GM18517 (cell line): ENCODE results near the gene MORC2.

Experiments used
- ATAC-seq: cut with Tn5 transposase; IDR thresholded peaks from one replicate; pipeline ENCODE4 v1.9.1; 2021; ENCODE audit warnings: mild to moderate bottlenecking, moderate library complexity; ENCODE audit not compliant: unreplicated experiment

Gene MORC2

GRCh38 chr22:30968015-30968923, at the start of gene MORC2:
Gene MORC2, minus strand, starts transcription at chr22:30968774. Its CDS starts 885 bp downstream, at chr22:30967889.
- ATAC-seq, result peak; percentile 19

DNA sequence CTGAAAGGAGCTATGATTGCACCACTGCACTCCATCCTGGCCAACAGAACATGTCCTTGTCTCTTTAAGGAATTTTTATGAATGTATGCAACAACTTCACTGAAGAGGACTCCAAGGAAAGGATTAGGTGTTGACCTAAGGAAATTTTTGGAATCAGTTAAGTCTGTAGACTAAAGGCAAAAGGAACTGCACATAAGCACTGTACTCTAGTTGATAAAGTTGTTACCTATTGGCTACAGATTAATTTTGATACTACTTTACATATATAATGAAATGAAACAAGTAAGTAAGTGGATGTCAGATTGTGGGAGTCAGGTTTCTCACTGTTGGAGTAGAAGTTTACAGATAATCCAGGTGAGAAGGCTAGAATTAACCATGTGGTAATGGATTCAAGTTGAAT, 37.0 kb upstream of the MORC2 start:
- no peak for ATAC-seq

GRCh38 chr22:31001124-31001770, 32.7 kb upstream of the MORC2 start:
- ATAC-seq, result no peak

GRCh38 chr22:30998329-30998728, 29.8 kb upstream of the MORC2 start:
- no peak for ATAC-seq

DNA sequence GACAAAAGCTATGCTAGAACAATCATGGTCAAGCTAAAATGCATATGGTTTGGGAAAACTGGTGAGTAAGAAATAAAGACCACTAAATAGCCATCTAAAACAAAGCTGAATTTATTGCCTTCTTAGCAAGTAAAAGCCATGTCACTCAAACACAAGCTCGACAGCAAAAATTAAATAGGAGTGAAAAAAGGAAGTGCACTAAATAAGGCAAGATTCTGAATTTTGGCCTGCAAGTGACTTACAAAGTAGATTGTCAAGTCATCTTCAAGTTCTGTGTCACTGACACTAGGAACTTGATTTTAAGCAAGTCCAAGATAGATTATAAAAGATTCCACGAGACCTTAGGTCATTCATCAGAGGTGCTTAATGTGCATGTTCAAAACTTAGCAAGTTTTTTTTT, 27.9 kb upstream of the MORC2 start:
- ATAC-seq, result no peak

- ATAC-seq, result no peak
Observed at GRCh38 chr22:30994960-30995359, 26.4 kb upstream of the MORC2 start.

DNA sequence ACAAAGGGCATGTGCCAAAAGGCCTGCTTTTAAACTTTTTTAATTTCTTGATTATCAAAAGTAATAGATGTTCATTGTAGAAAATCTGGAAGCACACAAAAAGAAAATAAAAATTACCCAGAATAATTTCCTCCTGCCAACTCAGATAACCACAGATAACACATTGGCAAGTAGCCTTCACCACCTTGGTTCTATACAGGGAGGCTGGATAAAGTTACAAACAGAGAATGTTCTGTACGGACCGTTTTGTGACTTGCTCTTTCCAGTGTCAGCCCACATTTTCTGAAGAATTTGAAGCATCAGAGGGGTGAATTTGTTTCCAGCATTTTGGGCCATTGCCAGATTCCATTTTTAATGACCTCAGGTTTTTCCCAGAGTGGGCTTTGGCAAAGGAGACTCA, 24.0 kb upstream of the MORC2 start:
- no peak for ATAC-seq

DNA sequence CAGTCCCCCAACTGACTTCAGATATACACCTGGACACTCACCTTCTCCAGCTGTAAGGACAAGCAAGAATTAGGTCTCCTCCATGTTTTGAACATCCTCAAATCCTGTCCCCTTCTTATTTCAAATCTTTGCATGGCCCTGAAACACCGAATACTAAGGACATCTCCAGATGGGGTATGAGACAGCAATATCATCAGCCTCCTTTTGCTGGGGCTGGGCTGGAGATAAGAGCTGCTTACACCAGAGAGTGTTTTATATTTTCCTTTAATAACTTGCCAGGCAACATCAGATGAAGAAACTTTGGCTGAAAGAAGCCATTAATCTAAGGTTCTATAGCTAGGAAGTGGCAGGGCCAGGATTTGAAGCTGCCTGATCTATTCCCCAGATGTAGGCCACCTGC, 22.1 kb upstream of the MORC2 start:
- no peak for ATAC-seq

DNA sequence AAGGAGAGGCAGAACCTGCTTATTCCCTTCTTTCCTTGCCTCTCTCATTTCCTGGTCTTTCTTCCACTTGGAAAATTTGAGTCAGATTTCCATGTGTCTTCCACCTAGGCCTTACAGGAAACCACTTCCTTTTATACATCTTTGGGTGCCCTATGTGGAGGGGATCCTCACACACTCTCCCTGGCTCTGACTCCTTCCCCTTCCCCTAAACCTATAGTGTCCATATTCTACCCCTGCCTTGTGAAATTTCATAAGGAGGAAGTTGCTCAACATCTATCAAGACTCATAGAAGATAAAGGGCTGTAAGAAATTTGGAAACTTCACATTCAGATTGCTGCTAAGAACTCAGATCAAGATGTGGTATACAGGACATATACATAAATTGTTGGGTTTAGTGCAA, 20.9 kb upstream of the MORC2 start:
- no peak for ATAC-seq

DNA sequence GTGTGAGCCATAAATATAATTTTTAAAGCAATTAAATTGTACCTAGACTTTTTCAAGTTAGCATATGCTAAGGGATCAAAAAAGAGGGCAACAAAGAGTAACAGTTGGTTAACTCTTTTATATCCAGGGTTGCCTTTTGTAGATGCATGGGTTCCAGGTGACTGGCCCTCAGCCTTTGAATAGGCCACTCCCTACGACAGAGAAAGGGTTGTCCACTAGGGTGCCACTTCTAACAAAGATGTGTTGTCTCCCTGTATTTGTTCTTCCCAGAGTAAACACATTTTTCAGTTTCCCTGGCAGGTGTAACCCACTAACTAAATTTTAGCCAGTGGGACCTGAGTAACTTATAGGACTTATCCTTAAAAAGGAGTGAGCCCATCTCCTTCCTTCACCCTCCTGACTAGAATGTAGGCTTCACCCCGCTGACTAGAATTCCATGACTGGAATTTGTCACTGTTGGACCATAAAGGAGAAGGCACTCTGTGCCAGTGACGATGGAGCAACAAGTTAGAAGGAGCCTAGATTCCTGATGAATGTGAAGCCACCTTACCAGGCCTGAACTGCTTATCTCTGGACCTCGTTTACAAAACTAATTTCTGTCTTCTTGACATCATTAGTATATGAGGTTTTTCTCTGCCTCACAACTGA, 17.1 kb upstream of the MORC2 start:
- ATAC-seq, result no peak

DNA sequence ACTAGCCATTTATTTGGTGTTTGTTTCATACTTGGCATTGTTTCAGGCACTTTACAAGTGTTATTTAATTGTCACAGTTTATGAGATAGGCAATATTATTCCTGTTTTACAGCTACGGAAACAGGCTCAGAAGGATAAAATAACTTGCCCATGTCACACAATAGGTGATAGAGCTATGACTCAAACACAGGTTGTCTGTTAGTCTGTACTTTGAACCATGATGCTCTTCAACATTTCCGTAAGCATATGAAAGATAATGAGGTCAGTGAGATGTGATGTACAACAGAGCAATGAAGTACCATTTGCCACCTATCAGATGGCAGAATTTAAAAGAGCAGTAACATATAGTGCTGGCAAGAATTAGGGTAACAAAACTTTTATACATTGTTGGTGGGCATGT, 15.7 kb upstream of the MORC2 start:
- no peak for ATAC-seq

GRCh38 chr22:30982512-30982911, 13.9 kb upstream of the MORC2 start:
- no peak for ATAC-seq

DNA sequence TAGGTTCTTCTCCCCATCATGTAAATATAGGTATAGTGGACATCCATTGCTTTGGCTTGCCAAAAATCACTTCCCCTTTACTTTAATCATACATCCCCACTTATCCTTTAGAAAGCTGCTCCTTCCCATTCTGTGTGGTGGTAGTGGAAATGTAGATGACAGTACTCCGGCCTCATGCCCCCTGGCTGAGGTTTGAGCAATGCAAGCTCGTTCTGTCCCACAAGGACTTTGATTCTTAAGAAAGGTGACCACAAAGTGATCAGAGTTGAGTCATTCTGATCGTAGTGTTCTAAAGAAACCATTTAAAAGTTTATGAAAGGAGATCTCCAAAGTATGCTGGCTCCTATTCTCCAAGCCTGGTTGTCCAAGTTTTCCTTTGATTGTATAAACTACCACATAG, 11.4 kb upstream of the MORC2 start:
- no peak for ATAC-seq

GRCh38 chr22:30978304-30978962, 9.9 kb upstream of the MORC2 start:
- ATAC-seq, result no peak

GRCh38 chr22:30970356-30970746, 1.8 kb upstream of the MORC2 start:
- no peak for ATAC-seq

DNA sequence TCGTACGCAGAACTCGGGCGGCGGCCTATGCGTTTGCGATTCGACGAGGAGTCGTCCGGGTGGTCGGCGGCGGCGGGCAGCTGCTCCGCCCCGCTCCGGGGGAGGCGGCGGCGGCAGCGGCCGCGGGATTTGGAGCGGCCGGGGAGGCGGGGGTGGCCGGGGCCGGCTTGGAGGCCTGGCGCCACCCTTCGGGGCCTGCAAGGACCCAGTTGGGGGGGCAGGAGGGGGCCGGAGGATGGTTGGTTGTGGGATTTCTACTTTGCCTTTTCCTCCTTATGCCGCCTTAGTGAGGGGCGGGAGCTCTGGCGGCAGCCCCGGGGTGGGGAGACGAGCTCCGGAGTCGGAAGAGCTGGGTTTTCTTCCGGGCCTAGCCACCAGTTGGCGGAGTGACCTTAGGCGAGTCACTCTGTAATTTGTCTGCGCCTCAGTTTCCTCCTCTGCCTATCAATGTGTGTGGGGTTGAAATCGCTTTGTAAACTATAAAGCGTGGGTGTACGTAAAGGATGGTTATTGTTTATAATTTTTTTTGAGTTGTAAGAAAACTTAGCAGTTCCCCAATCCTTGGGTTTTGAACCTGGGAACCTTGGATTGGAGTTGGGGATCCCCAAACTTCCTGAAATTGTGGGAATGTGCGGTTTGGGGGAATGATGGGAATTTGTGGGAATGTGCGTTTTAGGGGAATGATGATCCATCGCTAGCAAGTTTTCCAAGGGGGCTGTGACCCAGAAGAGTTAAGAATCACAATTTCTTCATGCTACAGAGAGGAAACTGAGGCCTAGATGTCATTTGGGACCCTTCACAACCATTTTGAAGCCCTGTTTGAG, 1.2 kb upstream of the MORC2 start:
- ATAC-seq, result peak; percentile 17

- ATAC-seq, result peak; percentile 86
Observed at GRCh38 chr22:30968924-30969531, 454 bp upstream of the MORC2 start, which contains the start of gene TUG1. Gene TUG1, plus strand, starts transcription at chr22:30969265.

- no peak for ATAC-seq
Observed at GRCh38 chr22:30964858-30965257, 3.7 kb downstream of the MORC2 start.

GRCh38 chr22:30955153-30955552, 13.4 kb downstream of the MORC2 start:
- ATAC-seq, result no peak

GRCh38 chr22:30953206-30953605, 15.4 kb downstream of the MORC2 start:
- no peak for ATAC-seq
